ENCODE measurements around the gene FAM78A. TPM values are rescaled to one million over a fixed set of nuclear protein-coding genes. Genes with fewer than 3 reads are reported as not detected.
"Not testable (repeated sequence)": the region's sequence is repeated elsewhere in the genome, so short reads cannot be mapped to it uniquely, and the experiment has no call there.

Gene FAM78A
- polyA plus RNA-seq, 1 experiment: 0.40 TPM

GRCh38 chr9:131272212-131272611, 4.1 kb downstream of the FAM78A start:
- no peaks in the 10 kb centered on the region; the same call in 1 of the 2 replicates for H3K9me3 ChIP-seq (ENCODE audit: control insufficient read depth, insufficient read depth, low read length)
- DNase-seq (ENCODE audit: low read depth, low spot score): no peak
- ChIA-PET POLR2A (no interaction called here), CTCF (no interaction called here)
- no peak overlapping the region for H3K27ac ChIP-seq (ENCODE audit: low read depth, low read length)
- TF ChIP-seq CTCF (IDR thresholded peaks at IDR 0.05; ENCODE audit: low read depth, low read length): no peak
- H3K4me3 ChIP-seq (ENCODE audit: low read depth, low read length): no peak overlapping the region
- H3K27me3 ChIP-seq (ENCODE audit: control insufficient read depth, insufficient read depth, low read length): peaks cover 28% of the 10 kb centered on the region

- Histone ChIP-seq H3K9me3 (ENCODE audit: control insufficient read depth, insufficient read depth, low read length) (no peaks in the 10 kb centered on the region; the same call in 1 of the 2 replicates), H3K27me3 (ENCODE audit: control insufficient read depth, insufficient read depth, low read length) (peaks cover 28% of the 10 kb centered on the region), H3K4me3 (ENCODE audit: low read depth, low read length) (no peak overlapping the region), H3K27ac (ENCODE audit: low read depth, low read length) (no peak overlapping the region)
- no peak for DNase-seq (ENCODE audit: low read depth, low spot score)
- POLR2A ChIA-PET: no interaction called here
- CTCF ChIA-PET: no interaction called here
- no peak for TF ChIP-seq CTCF (IDR thresholded peaks at IDR 0.05; ENCODE audit: low read depth, low read length)
Measured at GRCh38 chr9:131271506-131271931, 4.8 kb downstream of the FAM78A start.

DNA sequence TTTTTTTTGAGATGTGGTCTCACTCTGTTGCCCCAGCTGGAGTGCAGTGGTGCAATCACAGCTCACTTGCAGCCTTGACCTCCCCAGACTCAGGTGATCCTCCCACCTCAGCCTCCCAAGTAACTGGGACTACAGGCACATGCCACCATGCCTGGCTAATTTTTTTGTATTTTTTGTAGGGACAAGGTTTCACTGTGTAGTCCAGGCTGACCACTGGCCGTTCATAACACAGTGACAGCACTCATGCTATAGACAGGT, 5.4 kb downstream of the FAM78A start:
- H3K27ac ChIP-seq (ENCODE audit: low read depth, low read length); POLR2A ChIA-PET; H3K4me3 ChIP-seq (ENCODE audit: low read depth, low read length); DNase-seq (ENCODE audit: low read depth, low spot score); H3K9me3 ChIP-seq (ENCODE audit: control insufficient read depth, insufficient read depth, low read length): not testable (repeated sequence)
- H3K27me3 ChIP-seq (ENCODE audit: control insufficient read depth, insufficient read depth, low read length): peaks cover 23% of the 10 kb centered on the region
- CTCF ChIA-PET: interaction anchor here (0.7 kb wide), 1 partner anchor 56 kb away, joined by 12 read pairs; no protein-coding TSS in a partner anchor

- no peak for DNase-seq (ENCODE audit: low read depth, low spot score)
- ChIA-PET POLR2A (no interaction called here), CTCF (interaction anchor here (0.7 kb wide), 1 partner anchor 55 kb away, joined by 12 read pairs; no protein-coding TSS in a partner anchor)
- Histone ChIP-seq H3K27ac (ENCODE audit: low read depth, low read length) (no peak overlapping the region), H3K4me3 (ENCODE audit: low read depth, low read length) (no peak overlapping the region), H3K27me3 (ENCODE audit: control insufficient read depth, insufficient read depth, low read length) (peaks cover 18% of the 10 kb centered on the region), H3K9me3 (ENCODE audit: control insufficient read depth, insufficient read depth, low read length) (no peaks in the 10 kb centered on the region; the same call in 1 of the 2 replicates)
- no peak for TF ChIP-seq CTCF (IDR thresholded peaks at IDR 0.05; ENCODE audit: low read depth, low read length)
Measured at GRCh38 chr9:131270171-131271015, 5.9 kb downstream of the FAM78A start.

DNA sequence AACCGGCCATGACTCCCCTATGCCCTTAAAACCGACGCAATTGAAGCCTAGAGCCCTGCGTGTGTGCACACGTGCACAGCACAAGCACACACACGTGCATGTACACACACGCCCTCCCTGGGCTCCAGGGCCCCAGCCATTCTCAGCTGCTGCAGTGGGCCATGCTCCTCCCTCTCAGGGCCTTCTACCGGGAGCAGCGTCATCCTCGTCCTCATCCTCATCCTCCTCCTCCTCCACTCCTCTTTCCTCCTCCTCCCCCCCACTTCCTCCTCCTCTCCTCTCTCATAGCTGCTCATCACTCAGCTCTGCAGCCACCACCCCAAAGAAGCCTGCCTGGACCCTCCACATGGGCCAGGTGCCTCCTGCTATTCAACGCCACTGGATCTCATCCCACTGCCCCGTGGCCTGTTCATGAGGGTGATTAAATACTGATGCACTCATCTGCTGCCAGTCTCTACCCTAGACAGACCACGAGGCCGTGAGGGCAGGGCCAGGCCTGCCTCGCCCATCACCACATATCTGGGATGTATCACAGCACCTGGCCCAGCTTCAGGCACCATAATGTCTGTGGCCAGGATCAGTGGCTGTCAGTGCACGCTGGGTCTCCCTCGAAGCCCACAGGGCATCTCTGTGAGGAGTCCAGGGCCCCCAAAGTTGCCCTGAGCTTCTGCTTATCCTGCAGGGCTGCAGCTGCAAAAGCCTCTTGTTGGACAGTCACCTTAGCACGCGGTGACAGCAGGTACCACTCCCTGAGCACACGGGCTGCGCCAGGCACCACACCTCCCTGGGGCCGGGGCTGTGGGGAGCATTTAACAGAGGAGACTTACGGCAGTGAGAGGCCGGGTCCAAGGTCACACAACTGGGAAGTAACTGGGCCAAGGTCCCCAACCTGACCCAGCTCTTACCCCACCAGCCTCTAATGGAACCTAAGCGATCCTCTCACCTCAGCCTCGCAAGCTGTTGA, 9.8 kb downstream of the FAM78A start:
- no peak overlapping the region for H3K4me3 ChIP-seq (ENCODE audit: low read depth, low read length)
- DNase-seq (ENCODE audit: low read depth, low spot score): no peak
- CTCF ChIA-PET: no interaction called here
- TF ChIP-seq CTCF (IDR thresholded peaks at IDR 0.05; ENCODE audit: low read depth, low read length): no peak
- POLR2A ChIA-PET: interaction anchor here (0.6 to 0.7 kb wide), 2 partner anchors 156 to 697 kb away, joined by 4 to 6 read pairs; no protein-coding TSS in a partner anchor
- no peak overlapping the region for H3K27ac ChIP-seq (ENCODE audit: low read depth, low read length)
- no peaks in the 10 kb centered on the region; the same call in 1 of the 2 replicates for H3K9me3 ChIP-seq (ENCODE audit: control insufficient read depth, insufficient read depth, low read length)
- H3K27me3 ChIP-seq (ENCODE audit: control insufficient read depth, insufficient read depth, low read length): peaks cover 3% of the 10 kb centered on the region

Measured in AG04450 (cell line).